Measurements from ENCODE around the gene USF2.

Gene USF2

GRCh38 chr19:35246466-35247092 lies 22.2 kb upstream of the USF2 start:
- no peak for DNase-seq (ENCODE audit: low read depth)

GRCh38 chr19:35247526-35248309 lies 21.0 kb upstream of the USF2 start:
- DNase-seq (ENCODE audit: low read depth): no peak

GRCh38 chr19:35248310-35249145 lies 20.2 kb upstream of the USF2 start, which contains the start of gene LSR:
LSR (plus strand) TSS chr19:35249002; CDS start chr19:35249023, 21 bp downstream.
- DNase-seq (ENCODE audit: low read depth): no peak

DNA sequence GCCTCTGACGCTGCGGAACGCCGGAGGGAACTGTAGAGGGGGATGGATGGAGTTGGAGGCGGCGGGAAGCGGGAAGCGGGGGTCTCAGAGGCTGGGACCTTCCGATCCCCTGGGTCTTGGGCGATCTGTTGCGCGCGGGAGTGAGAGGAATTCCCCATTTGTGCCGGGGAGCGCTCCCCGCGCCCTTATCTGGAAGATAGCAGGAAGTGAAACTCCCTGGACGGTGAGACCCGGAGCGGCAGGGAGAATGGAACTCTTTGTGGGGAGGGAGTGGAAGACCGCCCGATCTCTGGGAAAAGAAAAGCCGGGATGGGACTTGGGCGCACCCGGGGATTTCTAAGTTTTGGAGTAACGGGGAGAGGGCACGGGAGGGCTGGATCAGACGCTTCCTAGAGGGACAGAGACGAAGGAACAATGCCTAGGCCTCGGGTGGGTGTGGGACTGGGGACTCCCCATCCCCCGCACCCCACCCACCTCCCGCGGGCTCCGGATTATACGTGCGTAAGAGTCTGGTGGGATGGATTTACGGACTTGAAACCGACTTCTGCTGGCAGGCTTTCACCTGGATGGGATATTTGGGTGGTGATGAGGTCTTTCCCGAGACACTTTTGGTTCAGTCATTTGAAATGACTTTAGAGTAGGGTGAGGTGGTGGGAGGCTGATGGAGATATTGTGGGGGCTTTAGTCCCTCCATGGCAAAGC lies 19.5 kb upstream of the USF2 start:
- DNase-seq (ENCODE audit: low read depth): no peak

DNA sequence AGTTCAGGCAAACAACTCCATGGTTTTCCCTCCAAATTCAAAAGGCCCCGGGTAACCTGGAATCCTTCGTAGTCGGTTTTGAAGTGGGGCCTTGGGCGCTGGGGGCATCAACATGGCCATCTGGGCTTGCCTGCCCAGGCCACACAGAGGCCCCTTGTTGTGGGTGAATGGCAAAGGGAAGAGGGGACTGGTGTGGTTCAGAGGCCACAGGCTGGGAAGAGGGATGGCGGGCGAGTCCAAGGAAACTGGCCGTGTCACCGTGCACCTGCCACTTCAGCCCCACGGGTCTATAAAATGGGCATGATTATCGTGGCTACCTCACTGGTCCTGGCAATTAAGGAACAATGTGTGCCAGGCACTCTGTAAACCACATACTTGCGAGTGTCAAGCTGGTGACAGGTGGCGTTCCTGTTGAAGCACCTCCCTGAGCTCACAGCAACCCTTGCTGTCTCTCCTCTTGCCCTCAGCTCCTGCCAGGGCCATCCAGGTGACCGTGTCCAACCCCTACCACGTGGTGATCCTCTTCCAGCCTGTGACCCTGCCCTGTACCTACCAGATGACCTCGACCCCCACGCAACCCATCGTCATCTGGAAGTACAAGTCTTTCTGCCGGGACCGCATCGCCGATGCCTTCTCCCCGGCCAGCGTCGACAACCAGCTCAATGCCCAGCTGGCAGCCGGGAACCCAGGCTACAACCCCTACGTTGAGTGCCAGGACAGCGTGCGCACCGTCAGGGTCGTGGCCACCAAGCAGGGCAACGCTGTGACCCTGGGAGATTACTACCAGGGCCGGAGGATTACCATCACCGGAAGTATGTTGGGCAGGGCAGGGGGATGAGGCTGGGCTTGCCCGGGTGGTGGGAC lies 18.7 kb upstream of the USF2 start:
- no peak for DNase-seq (ENCODE audit: low read depth)

- no peak for DNase-seq (ENCODE audit: low read depth)
Measured at GRCh38 chr19:35251456-35251855, 17.3 kb upstream of the USF2 start.

DNA sequence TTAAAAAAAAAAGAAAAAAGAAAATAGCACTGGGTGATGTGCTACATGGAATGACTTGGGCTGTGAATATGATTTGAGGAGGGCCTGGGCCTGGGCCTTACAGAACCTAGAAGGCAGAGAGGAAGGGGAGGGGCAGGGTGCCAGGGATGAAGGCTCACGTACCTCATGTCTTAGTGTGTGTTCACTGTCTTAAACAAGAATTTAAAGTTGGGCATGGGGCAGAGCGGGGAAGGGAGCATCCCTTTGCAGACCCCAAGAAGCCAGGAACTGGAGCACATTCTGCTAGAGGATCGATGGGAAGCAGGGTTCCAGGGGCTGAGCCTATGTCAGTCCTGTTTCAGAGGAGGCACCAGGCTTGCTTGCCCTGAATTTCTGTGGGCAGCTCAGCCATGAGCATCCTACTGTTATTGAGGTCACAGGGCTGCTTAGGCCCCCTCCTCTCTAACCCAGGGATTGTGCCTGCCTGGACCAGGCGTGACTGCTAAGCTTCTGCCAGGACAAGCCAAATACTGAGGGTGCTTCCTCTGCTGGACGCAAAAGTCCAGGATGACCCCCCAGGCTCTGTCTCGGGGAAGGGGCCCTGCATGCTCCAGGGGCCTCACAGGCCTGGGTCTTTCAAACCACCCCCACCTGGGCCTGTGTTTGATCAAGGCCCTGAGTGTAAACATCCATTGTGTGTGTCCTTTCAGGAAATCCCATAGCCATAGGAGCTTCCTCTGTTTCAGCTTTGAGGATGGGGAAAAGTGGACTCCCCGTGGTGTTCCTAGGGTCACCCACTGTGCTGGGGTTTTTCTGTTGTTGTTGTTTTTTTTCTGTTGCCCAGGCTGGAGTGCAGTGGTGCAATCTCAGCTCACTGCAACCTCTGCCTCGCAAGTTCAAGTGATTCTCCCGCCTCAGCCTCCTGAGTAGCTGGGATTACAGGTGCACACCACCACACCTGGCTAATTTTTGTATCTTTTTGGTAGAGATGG lies 15.2 kb upstream of the USF2 start:
- DNase-seq (ENCODE audit: low read depth): no peak

GRCh38 chr19:35254341-35255297 lies 14.1 kb upstream of the USF2 start:
- DNase-seq (ENCODE audit: low read depth): no peak

GRCh38 chr19:35256566-35256965 lies 12.2 kb upstream of the USF2 start:
- no peak for DNase-seq (ENCODE audit: low read depth)

- DNase-seq (ENCODE audit: low read depth): no peak
Measured at GRCh38 chr19:35257113-35257461, 11.7 kb upstream of the USF2 start.

DNA sequence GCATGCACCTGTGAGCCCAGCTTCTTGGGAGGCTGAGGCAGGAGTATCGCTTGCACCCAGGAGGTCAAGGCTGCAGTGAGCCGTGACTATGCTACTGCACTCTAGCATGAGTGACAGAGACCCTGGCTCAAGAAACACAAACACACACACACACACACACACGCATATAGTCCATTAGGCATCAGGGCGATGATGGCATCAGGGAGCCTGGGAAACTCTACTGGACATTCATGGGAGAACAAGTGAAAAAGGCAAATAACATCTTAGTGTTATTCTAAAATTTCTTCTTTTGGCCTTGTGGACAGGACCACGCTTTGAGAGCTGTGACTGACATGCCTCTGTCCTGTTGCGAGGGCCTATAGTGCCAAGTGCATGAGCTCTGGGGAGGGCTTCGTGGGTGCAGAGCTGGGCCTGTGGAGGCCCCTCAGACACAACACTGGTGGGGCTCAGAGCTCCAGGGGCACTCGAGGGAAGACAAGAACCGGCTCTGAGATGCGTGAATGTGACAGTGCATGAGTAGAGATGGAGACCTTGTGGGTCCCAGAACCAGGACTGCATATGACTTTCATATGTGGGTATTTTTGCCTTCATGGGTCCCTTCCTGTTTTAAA lies 8.0 kb upstream of the USF2 start:
- no peak for DNase-seq (ENCODE audit: low read depth)

DNA sequence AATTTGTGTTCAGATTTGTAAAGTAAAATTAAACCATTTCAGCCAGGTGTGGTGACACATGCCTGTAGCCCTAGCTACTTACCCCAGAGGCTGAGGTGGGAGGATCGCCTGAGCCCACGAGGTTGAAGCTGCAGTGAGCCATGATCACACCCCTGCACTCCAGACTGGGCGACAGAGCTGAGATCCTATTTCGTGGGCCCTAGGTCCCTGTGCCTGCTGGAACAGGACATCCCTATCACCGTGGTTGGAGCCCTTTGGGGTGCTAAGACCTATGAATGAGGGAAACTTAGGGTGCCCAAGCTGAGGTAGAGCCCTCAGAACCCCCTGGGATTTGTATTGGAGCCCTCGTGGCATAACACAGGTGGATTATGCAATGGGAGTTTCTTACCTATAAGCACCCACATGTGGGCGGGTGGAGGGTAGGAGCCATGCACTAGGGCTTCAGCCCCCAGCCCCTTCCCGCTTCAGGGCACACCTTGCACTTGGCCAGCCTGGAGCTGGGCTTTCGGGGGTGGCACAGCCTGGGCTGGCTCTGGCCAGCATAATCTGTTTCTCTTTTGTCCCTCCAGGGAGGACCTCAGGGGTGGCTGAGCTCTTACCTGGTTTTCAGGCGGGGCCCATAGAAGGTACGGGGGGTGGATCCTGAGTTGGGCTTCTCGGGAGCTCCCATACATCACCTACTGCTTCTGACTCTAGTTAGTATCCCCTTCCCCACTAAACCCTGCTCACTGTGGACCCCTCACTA lies 7.2 kb upstream of the USF2 start:
- no peak for DNase-seq (ENCODE audit: low read depth)

GRCh38 chr19:35262101-35262761 lies 6.5 kb upstream of the USF2 start:
- DNase-seq (ENCODE audit: low read depth): no peak

GRCh38 chr19:35264268-35265125 lies 4.3 kb upstream of the USF2 start:
- no peak for DNase-seq (ENCODE audit: low read depth)

GRCh38 chr19:35265126-35265899 lies 3.4 kb upstream of the USF2 start:
- DNase-seq (ENCODE audit: low read depth): no peak
